GM18505 (cell line): Measurements from ENCODE around the gene NFXL1.
A peak's percentile ranks its signal among the peaks of the same experiment; 100 is the strongest.
"Not testable (repeated sequence)": the region's sequence is repeated elsewhere in the genome, so short reads cannot be mapped to it uniquely, and the experiment has no call there.

Experiments used
- ATAC-seq: cut with Tn5 transposase; IDR thresholded peaks from one replicate; pipeline ENCODE4 v1.9.1; 2021; ENCODE audit not compliant: unreplicated experiment
- POLR2A ChIP-seq: IDR thresholded peaks from 4 replicates; pipeline ENCODE4 v1.6.1; 2011; ENCODE audit warnings: borderline replicate concordance; ENCODE audit not compliant: insufficient read depth, insufficient read length; ENCODE audit errors: extremely low read depth

The NFXL1 gene

GRCh38 chr4:47914220-47914925 lies at the start of gene NFXL1:
Gene NFXL1 (minus strand): TSS chr4:47914583. CDS start chr4:47914203, 380 bp downstream.
- ATAC-seq = peak; percentile 97
- peak; percentile 94 for TF ChIP-seq POLR2A

GRCh38 chr4:47954677-47955076 lies 40.3 kb upstream of the NFXL1 start:
- no peak for TF ChIP-seq POLR2A

GRCh38 chr4:47954245-47954644 lies 39.9 kb upstream of the NFXL1 start:
- TF ChIP-seq POLR2A = no peak
- ATAC-seq = no peak

More at GRCh38 chr4:47954677-47955076, 40.3 kb upstream of the NFXL1 start:
- ATAC-seq = no peak

GRCh38 chr4:47945930-47946726 lies 31.7 kb upstream of the NFXL1 start:
- ATAC-seq = no peak
- no peak for TF ChIP-seq POLR2A

GRCh38 chr4:47942081-47942819 lies 27.9 kb upstream of the NFXL1 start:
- ATAC-seq = no peak
- TF ChIP-seq POLR2A = no peak

GRCh38 chr4:47939456-47939855 lies 25.1 kb upstream of the NFXL1 start:
- no peak for ATAC-seq
- no peak for TF ChIP-seq POLR2A

- TF ChIP-seq POLR2A = no peak
These were observed 22.0 kb upstream of the NFXL1 start for GRCh38 chr4:47936336-47936735.

GRCh38 chr4:47933840-47934239 lies 19.5 kb upstream of the NFXL1 start:
- no peak for ATAC-seq
- TF ChIP-seq POLR2A = no peak

More at GRCh38 chr4:47936336-47936735, 22.0 kb upstream of the NFXL1 start:
- no peak for ATAC-seq

GRCh38 chr4:47930971-47931804 lies 16.8 kb upstream of the NFXL1 start:
- TF ChIP-seq POLR2A = no peak
- no peak for ATAC-seq

GRCh38 chr4:47929682-47930201 lies 15.4 kb upstream of the NFXL1 start:
- ATAC-seq = no peak
- no peak for TF ChIP-seq POLR2A

- peak; percentile 97 for ATAC-seq
- no peak for TF ChIP-seq POLR2A
These were observed 12.4 kb upstream of the NFXL1 start for GRCh38 chr4:47926667-47927258.

GRCh38 chr4:47923261-47923608 lies 8.9 kb upstream of the NFXL1 start:
- ATAC-seq = not testable (repeated sequence)

- ATAC-seq = not testable (repeated sequence)
These were observed 8.3 kb upstream of the NFXL1 start for GRCh38 chr4:47922436-47923260.

- not testable (repeated sequence) for ATAC-seq
These were observed 2.8 kb upstream of the NFXL1 start for GRCh38 chr4:47917163-47917562.
